Liver (tissue), 3 donors: ENCODE measurements around the gene RALGAPB.

Experiments used
- FOXA2 ChIP-seq: IDR thresholded peaks from 2 replicates; pipeline ENCODE4 v1.6.1; 2016; ENCODE audit warnings: antibody characterized with exemption
- GABPA ChIP-seq, 2 donors: IDR thresholded peaks in 1 of 2; conservative IDR thresholded peaks in 1 of 2; 2 replicates each; pipeline ENCODE4 v1.6.1; 2016; ENCODE audit warnings: antibody characterized with exemption in 2 of 2, mild to moderate bottlenecking in 1 of 2, moderate library complexity in 1 of 2
- HNF4A ChIP-seq, 2 donors: conservative IDR thresholded peaks; 2 replicates each; pipeline ENCODE4 v1.6.1; 2016; ENCODE audit warnings: antibody characterized with exemption in 2 of 2, mild to moderate bottlenecking in 2 of 2
- JUND ChIP-seq, 2 donors: IDR thresholded peaks; 2 replicates each; pipeline ENCODE4 v1.6.1; 2016; ENCODE audit warnings: antibody characterized with exemption in 2 of 2
- RAD21 ChIP-seq, 2 donors: IDR thresholded peaks; 2 replicates each; pipeline ENCODE4 v1.6.1; 2016; ENCODE audit warnings: antibody characterized with exemption in 2 of 2, mild to moderate bottlenecking in 2 of 2
- RXRA ChIP-seq, 2 donors: IDR thresholded peaks; 2 replicates each; pipeline ENCODE4 v1.6.1; 2017 to 2018; ENCODE audit warnings: antibody characterized with exemption in 2 of 2, mild to moderate bottlenecking in 1 of 2
- TAF1 ChIP-seq: conservative IDR thresholded peaks from 2 replicates; pipeline ENCODE4 v1.6.1; 2016; ENCODE audit warnings: antibody characterized with exemption, mild to moderate bottlenecking
- YY1 ChIP-seq: IDR thresholded peaks from 2 replicates; pipeline ENCODE4 v1.6.1; 2016; ENCODE audit warnings: antibody characterized with exemption, mild to moderate bottlenecking
- TF ChIP-seq, protein P1 (sequence below): fragments of 150-350 bp; IDR thresholded peaks from 2 replicates; pipeline ENCODE4 v1.5.1; 2017; ENCODE audit warnings: improper control_type of control experiment, low read depth, low read length; ENCODE audit not compliant: missing input control
- TF ChIP-seq, protein P2 (sequence below): IDR thresholded peaks from 2 replicates; pipeline ENCODE4 v1.6.1; 2016; ENCODE audit warnings: antibody characterized with exemption, mild to moderate bottlenecking
- TF ChIP-seq, protein P3 (sequence below): IDR thresholded peaks from 2 replicates; pipeline ENCODE4 v1.6.1; 2016; ENCODE audit warnings: antibody characterized with exemption
- TF ChIP-seq, protein P4 (sequence below): IDR thresholded peaks from 2 replicates; pipeline ENCODE4 v1.6.1; 2016; ENCODE audit warnings: antibody characterized with exemption
- donor health status: healthy.
- donor health status: healthy.

DNA sequence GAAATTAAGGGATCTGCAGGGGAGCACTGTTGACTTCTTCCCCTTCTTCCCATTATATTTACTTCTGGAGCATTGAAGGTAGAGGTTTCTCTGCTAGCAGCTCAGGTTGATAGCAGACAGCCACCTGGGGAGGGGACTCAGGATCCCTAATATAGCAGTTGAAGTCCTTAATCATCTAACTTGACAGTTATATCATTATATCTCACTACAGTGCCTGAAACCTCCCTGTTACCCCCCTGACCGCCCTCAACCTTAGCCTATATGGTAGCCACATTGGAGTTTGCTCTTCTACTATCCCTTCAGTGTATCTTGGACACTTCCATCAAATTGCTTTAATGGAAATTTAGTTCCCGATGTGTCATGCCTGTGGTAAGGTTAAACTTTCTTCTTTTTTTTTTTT lies 7.0 kb downstream of the RALGAPB start:
- TF ChIP-seq, protein P1, sequence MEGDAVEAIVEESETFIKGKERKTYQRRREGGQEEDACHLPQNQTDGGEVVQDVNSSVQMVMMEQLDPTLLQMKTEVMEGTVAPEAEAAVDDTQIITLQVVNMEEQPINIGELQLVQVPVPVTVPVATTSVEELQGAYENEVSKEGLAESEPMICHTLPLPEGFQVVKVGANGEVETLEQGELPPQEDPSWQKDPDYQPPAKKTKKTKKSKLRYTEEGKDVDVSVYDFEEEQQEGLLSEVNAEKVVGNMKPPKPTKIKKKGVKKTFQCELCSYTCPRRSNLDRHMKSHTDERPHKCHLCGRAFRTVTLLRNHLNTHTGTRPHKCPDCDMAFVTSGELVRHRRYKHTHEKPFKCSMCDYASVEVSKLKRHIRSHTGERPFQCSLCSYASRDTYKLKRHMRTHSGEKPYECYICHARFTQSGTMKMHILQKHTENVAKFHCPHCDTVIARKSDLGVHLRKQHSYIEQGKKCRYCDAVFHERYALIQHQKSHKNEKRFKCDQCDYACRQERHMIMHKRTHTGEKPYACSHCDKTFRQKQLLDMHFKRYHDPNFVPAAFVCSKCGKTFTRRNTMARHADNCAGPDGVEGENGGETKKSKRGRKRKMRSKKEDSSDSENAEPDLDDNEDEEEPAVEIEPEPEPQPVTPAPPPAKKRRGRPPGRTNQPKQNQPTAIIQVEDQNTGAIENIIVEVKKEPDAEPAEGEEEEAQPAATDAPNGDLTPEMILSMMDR = no peak
- TF ChIP-seq RXRA (IDR thresholded peaks at IDR 0.05) (no peak), YY1 (no peak), FOXA2 (no peak), RAD21 (IDR thresholded peaks at IDR 0.05) (no peak), HNF4A (conservative IDR thresholded peaks at IDR 0.05) (no peak), JUND (IDR thresholded peaks at IDR 0.05) (no peak), GABPA (IDR thresholded peaks at IDR 0.05 in 1 of 2, conservative IDR thresholded peaks at IDR 0.05 in 1 of 2) (no peak), TAF1 (no peak)
- TF ChIP-seq, protein P2, sequence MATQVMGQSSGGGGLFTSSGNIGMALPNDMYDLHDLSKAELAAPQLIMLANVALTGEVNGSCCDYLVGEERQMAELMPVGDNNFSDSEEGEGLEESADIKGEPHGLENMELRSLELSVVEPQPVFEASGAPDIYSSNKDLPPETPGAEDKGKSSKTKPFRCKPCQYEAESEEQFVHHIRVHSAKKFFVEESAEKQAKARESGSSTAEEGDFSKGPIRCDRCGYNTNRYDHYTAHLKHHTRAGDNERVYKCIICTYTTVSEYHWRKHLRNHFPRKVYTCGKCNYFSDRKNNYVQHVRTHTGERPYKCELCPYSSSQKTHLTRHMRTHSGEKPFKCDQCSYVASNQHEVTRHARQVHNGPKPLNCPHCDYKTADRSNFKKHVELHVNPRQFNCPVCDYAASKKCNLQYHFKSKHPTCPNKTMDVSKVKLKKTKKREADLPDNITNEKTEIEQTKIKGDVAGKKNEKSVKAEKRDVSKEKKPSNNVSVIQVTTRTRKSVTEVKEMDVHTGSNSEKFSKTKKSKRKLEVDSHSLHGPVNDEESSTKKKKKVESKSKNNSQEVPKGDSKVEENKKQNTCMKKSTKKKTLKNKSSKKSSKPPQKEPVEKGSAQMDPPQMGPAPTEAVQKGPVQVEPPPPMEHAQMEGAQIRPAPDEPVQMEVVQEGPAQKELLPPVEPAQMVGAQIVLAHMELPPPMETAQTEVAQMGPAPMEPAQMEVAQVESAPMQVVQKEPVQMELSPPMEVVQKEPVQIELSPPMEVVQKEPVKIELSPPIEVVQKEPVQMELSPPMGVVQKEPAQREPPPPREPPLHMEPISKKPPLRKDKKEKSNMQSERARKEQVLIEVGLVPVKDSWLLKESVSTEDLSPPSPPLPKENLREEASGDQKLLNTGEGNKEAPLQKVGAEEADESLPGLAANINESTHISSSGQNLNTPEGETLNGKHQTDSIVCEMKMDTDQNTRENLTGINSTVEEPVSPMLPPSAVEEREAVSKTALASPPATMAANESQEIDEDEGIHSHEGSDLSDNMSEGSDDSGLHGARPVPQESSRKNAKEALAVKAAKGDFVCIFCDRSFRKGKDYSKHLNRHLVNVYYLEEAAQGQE = no peak
- TF ChIP-seq, protein P3, sequence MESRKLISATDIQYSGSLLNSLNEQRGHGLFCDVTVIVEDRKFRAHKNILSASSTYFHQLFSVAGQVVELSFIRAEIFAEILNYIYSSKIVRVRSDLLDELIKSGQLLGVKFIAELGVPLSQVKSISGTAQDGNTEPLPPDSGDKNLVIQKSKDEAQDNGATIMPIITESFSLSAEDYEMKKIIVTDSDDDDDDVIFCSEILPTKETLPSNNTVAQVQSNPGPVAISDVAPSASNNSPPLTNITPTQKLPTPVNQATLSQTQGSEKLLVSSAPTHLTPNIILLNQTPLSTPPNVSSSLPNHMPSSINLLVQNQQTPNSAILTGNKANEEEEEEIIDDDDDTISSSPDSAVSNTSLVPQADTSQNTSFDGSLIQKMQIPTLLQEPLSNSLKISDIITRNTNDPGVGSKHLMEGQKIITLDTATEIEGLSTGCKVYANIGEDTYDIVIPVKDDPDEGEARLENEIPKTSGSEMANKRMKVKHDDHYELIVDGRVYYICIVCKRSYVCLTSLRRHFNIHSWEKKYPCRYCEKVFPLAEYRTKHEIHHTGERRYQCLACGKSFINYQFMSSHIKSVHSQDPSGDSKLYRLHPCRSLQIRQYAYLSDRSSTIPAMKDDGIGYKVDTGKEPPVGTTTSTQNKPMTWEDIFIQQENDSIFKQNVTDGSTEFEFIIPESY = no peak
- TF ChIP-seq, protein P4, sequence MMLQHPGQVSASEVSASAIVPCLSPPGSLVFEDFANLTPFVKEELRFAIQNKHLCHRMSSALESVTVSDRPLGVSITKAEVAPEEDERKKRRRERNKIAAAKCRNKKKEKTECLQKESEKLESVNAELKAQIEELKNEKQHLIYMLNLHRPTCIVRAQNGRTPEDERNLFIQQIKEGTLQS = no peak
